GM19351 (cell line): Measurements from ENCODE around the gene SLC25A6.
"Not testable (repeated sequence)": the region's sequence is repeated elsewhere in the genome, so short reads cannot be mapped to it uniquely, and the experiment has no call there.

Experiments used
- ATAC-seq: cut with Tn5 transposase; IDR thresholded peaks from one replicate; pipeline ENCODE4 v1.9.1; 2021; ENCODE audit warnings: mild to moderate bottlenecking, moderate library complexity; ENCODE audit not compliant: unreplicated experiment

Gene SLC25A6

DNA sequence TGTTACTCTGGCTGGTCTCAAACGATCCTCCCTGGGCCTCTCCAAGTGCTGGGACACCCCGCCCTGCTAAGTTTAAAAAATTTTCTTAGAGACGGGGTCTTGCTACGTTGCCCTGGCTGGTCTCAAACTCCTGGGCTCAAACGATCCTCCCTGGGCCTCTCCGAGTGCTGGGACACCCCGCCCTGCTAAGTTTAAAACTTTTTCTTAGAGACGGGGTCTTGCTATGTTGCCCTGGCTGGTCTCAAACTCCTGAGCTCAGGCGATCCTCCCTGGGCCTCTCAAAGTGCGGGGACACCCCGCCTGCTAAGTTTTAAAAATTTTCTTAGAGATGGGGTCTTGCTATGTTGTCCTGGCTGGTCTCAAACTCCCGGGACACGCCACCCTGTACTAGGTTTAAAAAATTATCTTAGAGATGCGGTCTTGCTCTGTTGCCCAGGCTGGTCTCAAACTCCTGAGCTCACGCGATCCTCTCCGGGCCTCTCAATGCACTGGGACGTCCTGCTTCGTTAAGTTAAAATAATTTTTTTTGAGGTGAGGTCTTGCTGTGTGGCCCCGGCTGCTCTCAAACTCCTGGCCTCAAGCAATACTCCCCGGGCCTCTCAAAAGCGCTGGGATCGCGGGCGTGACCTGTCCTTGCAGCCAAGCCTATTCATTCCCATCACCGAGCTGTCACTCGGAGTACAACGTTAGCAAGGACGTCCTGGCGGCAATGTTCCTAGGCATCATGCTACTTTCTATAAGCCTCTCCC, 1.1 kb downstream of the SLC25A6 start:
- no peak for ATAC-seq

DNA sequence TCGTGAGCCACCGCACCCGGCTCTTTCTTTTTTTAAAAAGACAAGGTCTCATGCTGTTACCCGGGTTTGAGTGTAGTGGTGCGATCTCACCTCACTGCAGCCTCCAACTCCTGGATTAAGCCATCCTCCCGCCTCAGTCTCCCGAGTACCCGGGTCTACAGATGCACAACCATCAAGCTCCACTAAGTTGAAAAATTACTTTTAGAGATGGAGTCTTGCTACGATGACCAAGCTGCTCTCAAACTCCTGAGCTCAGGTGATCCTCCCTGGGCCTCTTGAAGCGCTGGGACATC, 2.0 kb downstream of the SLC25A6 start:
- ATAC-seq, result no peak

GRCh38 chrX:1389181-1389992, 2.5 kb downstream of the SLC25A6 start:
- no peak for ATAC-seq

DNA sequence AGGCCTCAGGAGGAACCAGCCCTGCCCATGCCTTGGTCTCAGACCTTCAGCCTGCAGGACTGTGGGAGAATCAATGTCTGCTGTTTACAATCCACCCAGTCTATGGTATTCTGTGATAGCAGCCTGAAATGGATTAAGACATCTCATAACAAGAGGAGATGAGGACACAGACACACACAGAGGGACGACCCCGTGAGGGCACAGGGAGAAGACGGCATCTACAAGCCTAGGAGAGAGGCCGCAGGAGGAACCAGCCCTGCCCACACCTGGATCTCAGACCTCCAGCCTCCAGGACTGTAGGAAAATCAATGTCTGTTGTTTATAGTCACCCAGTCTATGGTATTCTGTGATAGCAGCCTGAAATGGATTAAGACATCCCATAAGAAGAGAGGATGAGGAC, 3.3 kb downstream of the SLC25A6 start:
- no peak for ATAC-seq

DNA sequence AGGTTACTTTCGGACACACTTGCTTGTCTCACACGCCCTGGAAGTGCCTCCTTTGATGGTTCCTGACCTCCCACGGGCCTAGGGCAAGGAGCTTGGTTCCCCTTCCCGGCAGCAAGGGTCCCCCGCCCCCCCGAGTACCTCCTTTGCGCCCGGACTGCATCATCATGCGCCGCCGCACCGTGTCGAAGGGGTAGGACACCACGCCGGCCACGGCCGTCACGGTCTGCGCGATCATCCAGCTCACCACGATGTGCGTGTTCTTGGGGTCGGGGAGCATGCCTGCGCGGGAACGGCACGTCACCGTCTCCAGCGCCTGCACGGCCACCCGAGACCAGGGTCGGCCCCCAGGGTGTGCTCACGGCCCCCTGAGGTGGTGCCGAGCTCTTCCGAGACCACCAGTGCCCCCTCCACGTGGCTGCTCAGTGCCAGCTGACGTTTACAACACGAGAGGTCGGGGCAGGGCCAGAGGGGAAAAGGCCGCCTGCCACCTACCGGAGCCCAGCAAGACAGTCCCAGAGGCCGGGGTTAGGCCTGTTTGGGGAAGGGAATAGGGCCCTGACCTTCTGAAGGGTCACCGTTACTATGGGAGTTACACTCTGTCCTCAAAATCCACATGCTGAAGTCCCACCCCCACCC, 4.7 kb downstream of the SLC25A6 start:
- no peak for ATAC-seq

DNA sequence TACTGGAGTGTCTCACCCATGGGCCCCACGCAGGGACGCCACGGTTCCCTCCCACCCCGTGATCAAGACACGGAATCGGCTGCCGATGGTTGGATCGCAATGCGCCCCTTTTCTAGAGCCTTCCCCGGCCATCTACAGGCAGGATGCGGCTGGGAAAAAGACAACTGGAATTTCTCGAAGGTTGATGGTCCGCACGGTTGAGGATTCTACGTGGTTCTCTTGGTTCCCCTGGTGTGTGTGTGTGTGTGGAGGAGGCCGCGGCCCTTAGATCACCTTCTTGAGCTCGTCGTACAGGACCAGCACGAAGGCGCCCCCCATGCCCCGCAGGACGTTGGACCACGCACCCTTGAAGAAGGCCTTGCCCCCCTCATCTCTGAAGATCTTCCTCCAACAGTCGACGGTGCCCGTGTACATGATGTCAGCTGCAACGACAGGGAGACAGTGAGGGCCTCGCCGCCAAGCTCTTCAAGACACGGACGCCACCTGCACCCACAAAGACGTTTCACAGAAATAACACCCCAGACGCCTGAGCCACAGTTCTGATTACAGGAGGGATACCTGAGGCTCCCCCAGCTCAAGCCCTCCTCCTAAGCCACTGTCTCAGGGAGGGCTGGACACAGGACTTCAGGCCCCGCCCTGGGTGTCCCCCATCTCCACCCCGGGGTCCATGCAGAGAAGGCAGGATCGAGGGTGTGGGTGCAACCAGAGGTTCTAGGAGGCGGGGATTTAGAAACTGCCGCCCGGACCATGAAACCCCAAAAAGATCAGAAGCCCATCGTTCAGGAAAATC, 5.4 kb downstream of the SLC25A6 start:
- ATAC-seq, result no peak

DNA sequence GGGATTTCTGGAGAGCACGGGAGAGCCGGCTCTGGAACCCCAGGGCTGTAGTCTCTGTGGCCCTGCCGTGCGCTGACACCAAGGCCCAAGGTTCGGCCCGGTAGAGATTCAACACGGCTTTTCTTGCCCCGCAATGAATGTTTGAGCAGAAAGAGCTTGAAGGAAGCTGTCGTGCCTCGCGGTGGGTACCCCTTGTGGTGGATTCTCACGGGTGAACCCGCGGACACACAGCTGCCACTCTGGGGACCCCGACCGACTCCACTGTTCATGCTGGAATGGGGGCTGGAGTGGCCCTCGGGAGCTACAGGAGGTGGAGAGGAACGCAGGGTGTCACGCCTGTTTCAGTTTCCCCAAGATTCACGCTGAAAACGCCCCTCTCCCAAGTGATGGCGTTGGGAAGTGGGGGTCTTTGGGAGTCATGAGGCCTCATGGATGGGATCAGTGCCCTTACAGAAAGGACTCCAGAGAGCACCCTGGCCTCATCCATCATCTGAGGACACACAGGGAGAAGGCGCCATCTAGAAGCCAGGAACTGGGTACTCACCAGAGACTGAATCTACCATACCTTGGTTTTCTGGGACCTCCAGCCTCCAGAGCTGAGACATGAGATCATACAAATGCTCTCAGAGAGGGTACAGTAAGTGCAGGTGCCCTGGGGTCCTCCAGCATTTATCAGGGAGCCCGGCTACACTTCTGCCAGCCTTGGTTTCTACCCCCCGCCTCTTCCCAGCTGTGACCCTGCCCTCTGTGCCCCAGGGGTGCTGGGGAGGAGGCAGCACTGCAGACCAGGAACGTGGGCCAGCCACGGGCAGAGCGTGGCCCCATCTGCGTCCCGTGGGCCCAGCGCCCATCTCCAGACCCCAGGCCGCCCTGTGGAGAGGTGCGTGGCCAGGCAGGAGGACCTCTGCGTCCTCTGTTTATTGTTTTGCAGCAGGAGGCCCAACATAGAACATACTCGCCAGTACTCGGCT, 6.4 kb downstream of the SLC25A6 start:
- ATAC-seq, result no peak

- no peak for ATAC-seq
Observed at GRCh38 chrX:1384658-1385252, 7.2 kb downstream of the SLC25A6 start.

DNA sequence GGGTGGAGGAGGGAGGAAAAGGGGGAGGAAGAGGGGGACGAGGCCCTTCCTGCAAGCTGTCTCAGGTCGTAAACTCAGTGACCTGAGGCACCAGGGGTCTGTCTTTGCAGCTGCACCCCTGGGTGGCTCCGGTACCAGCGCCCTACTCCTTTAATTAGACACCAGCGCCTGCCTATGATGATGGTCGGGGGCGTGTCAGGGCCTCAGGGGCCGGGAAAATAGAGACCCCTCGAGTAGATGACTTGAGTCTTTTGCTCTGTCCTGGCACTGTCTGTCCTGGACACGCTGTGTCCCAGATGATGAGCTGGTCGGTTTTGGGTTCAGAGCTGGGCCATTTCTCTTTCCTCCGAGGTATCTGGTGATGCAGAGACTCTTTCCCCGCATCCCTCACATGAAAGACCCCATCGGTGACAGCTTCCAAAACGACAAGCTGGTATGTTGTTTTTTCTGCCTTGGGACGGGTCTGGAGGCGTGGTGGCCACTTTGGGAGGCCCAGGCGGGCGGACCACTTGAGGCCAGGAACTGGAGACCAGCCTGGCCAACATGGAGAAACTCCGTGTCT, 11.2 kb downstream of the SLC25A6 start:
- ATAC-seq, result no peak

DNA sequence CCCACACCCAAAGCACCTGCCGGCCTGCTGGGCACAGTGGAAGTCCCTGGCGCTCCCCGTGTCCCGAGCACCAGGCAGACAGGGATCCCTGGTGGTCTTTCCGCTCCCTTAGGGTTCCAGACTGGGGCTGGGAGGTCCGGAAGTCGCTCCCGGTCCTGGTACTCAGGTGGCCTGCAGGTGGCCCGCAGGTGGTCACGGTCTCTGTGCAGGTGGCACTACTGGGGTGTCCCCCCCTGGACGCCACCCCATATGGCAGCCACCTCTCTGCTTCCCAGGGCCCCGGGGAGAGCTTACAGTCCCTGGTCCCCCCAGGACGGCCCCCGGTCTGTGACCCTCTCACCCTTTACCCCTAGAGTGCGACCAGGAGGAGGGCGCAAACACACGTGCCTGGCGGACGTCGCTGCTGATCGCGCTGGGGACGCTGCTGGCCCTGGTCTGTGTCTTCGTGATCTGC, 13.6 kb downstream of the SLC25A6 start:
- ATAC-seq, result no peak

DNA sequence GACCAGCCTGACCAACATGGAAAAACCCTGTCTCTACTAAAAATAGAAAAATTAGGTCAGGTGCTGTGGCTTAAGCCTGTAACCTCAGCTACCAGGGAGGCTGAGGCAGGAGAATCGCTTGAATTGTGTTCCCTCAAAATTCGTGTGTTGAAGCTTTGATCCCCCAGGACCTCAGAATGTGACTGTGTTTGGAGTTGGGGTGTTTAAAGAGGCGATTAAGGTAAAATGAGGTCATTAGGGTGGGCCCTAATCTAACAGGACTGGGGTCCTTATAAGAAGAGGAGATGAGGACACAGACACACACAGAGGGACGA, 23.6 kb downstream of the SLC25A6 start:
- no peak for ATAC-seq

- not testable (repeated sequence) for ATAC-seq
Observed at GRCh38 chrX:1366363-1366762, 25.6 kb downstream of the SLC25A6 start.

- ATAC-seq, result no peak
Observed at GRCh38 chrX:1361910-1362309, 30.0 kb downstream of the SLC25A6 start.

GRCh38 chrX:1361275-1361674, 30.6 kb downstream of the SLC25A6 start:
- no peak for ATAC-seq

GRCh38 chrX:1360171-1360570, 31.7 kb downstream of the SLC25A6 start:
- no peak for ATAC-seq

DNA sequence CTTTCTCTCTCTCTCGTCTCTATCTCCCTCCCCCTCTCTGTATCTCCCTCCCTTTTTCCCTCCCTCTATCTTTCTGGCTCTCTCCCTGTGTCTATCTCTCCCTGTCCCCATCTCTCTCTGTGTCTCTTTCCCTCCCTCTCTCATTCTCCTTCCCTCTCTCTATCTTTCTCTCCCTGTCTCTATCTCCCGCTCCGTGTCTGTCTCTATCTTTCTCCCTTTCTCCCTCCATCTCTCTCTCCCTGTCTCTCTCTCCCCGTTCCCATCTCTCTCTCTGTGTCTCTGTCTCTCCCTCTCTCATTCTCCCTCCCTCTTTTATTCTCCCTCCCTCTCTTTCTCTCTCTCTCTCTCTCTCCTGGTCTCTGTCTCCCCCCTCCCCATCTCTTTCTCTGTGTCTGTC, 32.4 kb downstream of the SLC25A6 start:
- ATAC-seq, result no peak

- ATAC-seq, result no peak
Observed at GRCh38 chrX:1358793-1359476, 33.0 kb downstream of the SLC25A6 start.

DNA sequence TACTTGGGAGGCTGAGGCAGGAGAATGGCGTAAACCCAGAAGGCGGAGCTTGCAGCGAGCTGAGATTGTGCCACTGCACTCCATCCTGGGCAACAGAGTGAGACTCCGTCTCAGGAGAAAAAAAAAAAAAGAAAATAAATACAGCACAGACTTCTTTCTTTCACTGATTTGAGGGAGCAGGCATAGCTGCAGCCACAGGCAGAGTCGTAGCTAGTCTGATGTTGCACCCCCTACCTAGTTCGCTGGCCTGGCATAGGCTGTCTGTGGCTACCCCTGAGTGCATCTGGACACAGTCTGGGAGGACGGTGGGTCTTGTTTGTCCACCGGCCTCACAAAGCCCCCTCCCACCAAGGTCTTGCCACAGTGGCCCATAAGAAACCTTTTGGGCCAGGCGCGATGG, 33.9 kb downstream of the SLC25A6 start:
- no peak for ATAC-seq
